H1 (cell line): Measurements from ENCODE around the gene IL2RA. TPM values are rescaled to one million over a fixed set of nuclear protein-coding genes. Genes with fewer than 3 reads are reported as not detected.

ENCODE experiments used
- ATF3 ChIP-seq: IDR thresholded peaks from 2 replicates; pipeline ENCODE4 v1.6.1; 2011; ENCODE audit warnings: low read depth, mild to moderate bottlenecking, low read length; ENCODE audit not compliant: insufficient read depth
- BACH1 ChIP-seq: IDR thresholded peaks from 2 replicates; pipeline ENCODE4 v1.6.1; 2012; ENCODE audit warnings: low read length, improper control_type of control experiment
- BCL11A ChIP-seq, 2 experiments: IDR thresholded peaks; one replicate each; pipeline ENCODE4 v1.6.1; 2011; ENCODE audit warnings: low read depth in 2 of 2, low read length in 2 of 2, mild to moderate bottlenecking in 2 of 2
- CBX5 ChIP-seq: fragments of 300-800, 300-1000 bp; sonication (generic); IDR thresholded peaks from 2 replicates; pipeline ENCODE4 v1.7.1; 2016; ENCODE audit warnings: antibody characterized with exemption, low read length, low read depth
- CREB1 ChIP-seq: IDR thresholded peaks from 2 replicates; pipeline ENCODE4 v1.6.1; 2012; ENCODE audit warnings: inconsistent platforms
- EP300 ChIP-seq, 2 experiments: IDR thresholded peaks; 1 replicate in 1 of 2; 2 replicates in 1 of 2; pipeline ENCODE4 v1.6.1; 2011 to 2012; ENCODE audit warnings: low read depth in 2 of 2, low read length in 2 of 2, mild to moderate bottlenecking in 2 of 2, borderline replicate concordance in 1 of 2, inconsistent platforms in 1 of 2, moderate library complexity in 1 of 2
- GABPA ChIP-seq: IDR thresholded peaks from 2 replicates; pipeline ENCODE4 v1.6.1; 2011; ENCODE audit warnings: mild to moderate bottlenecking, low read length, moderate library complexity, borderline replicate concordance; ENCODE audit not compliant: insufficient read depth
- JUN ChIP-seq: IDR thresholded peaks from 2 replicates; pipeline ENCODE4 v1.6.1; 2011; ENCODE audit warnings: low read depth, mild to moderate bottlenecking, improper control_type of control experiment, low read length
- KDM4A ChIP-seq: IDR thresholded peaks from one replicate; pipeline ENCODE4 v1.7.1; 2012; ENCODE audit warnings: low read depth, mild to moderate bottlenecking, moderate library complexity, low read length, inconsistent platforms; ENCODE audit not compliant: severe bottlenecking
- KDM5A ChIP-seq: fragments of 200-600 bp; IDR thresholded peaks from 2 replicates; pipeline ENCODE4 v1.7.1; 2012; ENCODE audit warnings: mild to moderate bottlenecking, low read length, inconsistent platforms, mixed read lengths
- MAFK ChIP-seq: IDR thresholded peaks from 2 replicates; pipeline ENCODE4 v1.6.1; 2012; ENCODE audit warnings: low read depth, mild to moderate bottlenecking, improper control_type of control experiment, low read length
- SRF ChIP-seq: IDR thresholded peaks from 2 replicates; pipeline ENCODE4 v1.6.1; 2011; ENCODE audit warnings: mild to moderate bottlenecking, low read depth, low read length, moderate library complexity
- TAF1 ChIP-seq: IDR thresholded peaks from 2 replicates; pipeline ENCODE4 v1.6.1; 2011; ENCODE audit warnings: mild to moderate bottlenecking, low read depth, low read length
- TCF12 ChIP-seq: IDR thresholded peaks from 2 replicates; pipeline ENCODE4 v1.6.1; 2011; ENCODE audit warnings: low read depth, mild to moderate bottlenecking, low read length
- TEAD4 ChIP-seq: IDR thresholded peaks from 2 replicates; pipeline ENCODE4 v1.6.1; 2012; ENCODE audit warnings: low read depth, low read length, inconsistent platforms, mixed read lengths
- USF2 ChIP-seq: IDR thresholded peaks from 2 replicates; pipeline ENCODE4 v1.6.1; 2011; ENCODE audit warnings: low read length, improper control_type of control experiment
- polyA plus RNA-seq, 7 experiments: library from polyadenylated mRNA; depleted of rRNA in 3 of 7; stranded (reverse) in 5 of 7; unstranded in 2 of 7; fragments of >200 nt in 5 of 7; fragments of 200-250 nt in 2 of 7; gene quantifications; 1 replicate in 5 of 7; 2 replicates in 1 of 7; 4 replicates in 1 of 7; pipeline versions ENCODE4 v1.2.1 to v1.2.3, GENCODE V29; 2011 to 2013; ENCODE audit warnings: missing spikeins in 2 of 7, mixed read lengths in 2 of 7
- total RNA-seq: library from RNA; stranded (reverse); fragmentation: NEBNext Ultra II Directional; extraction: Animal tissue kit (Norgen Biotek cat#: 25700); gene quantifications from 2 replicates; pipeline ENCODE4 v1.2.1, GENCODE V29; 2021

The IL2RA gene
- total and polyA plus RNA-seq, 2 of the 8 experiments (the other 6 are each of a cell fraction or from before 2014, with no cell fraction given), result not detected

DNA sequence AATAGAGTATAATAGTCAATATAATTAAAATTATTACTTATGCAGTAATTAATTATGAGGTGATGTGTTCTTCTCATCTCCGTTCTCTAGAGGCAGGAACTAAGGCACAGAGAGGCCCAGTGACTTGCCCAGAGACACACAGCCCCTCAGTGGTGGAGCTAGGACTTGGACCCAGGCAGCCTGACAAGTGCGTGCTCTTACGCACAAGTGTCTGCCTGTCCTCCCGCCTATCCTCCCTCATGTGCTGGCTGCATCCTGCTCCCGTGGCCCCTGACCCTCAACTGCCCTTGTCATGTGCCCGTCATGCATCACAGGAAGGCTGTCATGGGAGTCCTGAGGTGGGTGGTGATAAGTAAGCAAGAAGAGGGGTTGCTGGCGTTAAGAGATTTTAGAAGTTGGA lies 14.3 kb downstream of the IL2RA start (continued):
- TF ChIP-seq TCF12 (no peak), CREB1 (no peak), EP300 (IDR thresholded peaks at IDR 0.05; ENCODE audit: borderline replicate concordance in 1 of 2, low read depth in 2 of 2, low read length in 2 of 2) (no peak), GABPA (no peak), ATF3 (no peak), TAF1 (no peak), BACH1 (no peak), KDM4A (no peak), BCL11A (IDR thresholded peaks at IDR 0.05; ENCODE audit: low read depth in 2 of 2, low read length in 2 of 2) (no peak), SRF (no peak), JUN (no peak), MAFK (no peak), KDM5A (no peak), TEAD4 (no peak), CBX5 (no peak), USF2 (no peak)
